T-helper 9 cell (primary cell): ENCODE measurements around the gene DAAM1.

Experiments
- DNase-seq: peaks from one replicate; pipeline ENCODE4 v3.0.0-alpha.2; 2020

The DAAM1 gene

GRCh38 chr14:59261334-59261733, 72.9 kb downstream of the DAAM1 start:
- DNase-seq: no peak

- no peak for DNase-seq
Observed at GRCh38 chr14:59262717-59263454, 74.4 kb downstream of the DAAM1 start.

- DNase-seq: no peak
Observed at GRCh38 chr14:59265808-59266207, 77.3 kb downstream of the DAAM1 start.

GRCh38 chr14:59267046-59267445, 78.6 kb downstream of the DAAM1 start:
- no peak for DNase-seq

GRCh38 chr14:59268011-59268410, 79.5 kb downstream of the DAAM1 start:
- no peak for DNase-seq

GRCh38 chr14:59268858-59269257, 80.4 kb downstream of the DAAM1 start:
- no peak for DNase-seq

GRCh38 chr14:59269466-59269865, 81.0 kb downstream of the DAAM1 start:
- no peak for DNase-seq

- DNase-seq: no peak
Observed at GRCh38 chr14:59271256-59271655, 82.8 kb downstream of the DAAM1 start.

GRCh38 chr14:59271734-59272133, 83.3 kb downstream of the DAAM1 start:
- no peak for DNase-seq

GRCh38 chr14:59272633-59273032, 84.2 kb downstream of the DAAM1 start:
- DNase-seq: no peak

GRCh38 chr14:59273737-59274136, 85.3 kb downstream of the DAAM1 start:
- DNase-seq: no peak

- no peak for DNase-seq
Observed at GRCh38 chr14:59274991-59275391, 86.5 kb downstream of the DAAM1 start.

GRCh38 chr14:59275668-59276067, 87.2 kb downstream of the DAAM1 start:
- no peak for DNase-seq

- no peak for DNase-seq
Observed at GRCh38 chr14:59276235-59276634, 87.8 kb downstream of the DAAM1 start.

- DNase-seq: no peak
Observed at GRCh38 chr14:59277659-59278058, 89.2 kb downstream of the DAAM1 start.

- no peak for DNase-seq
Observed at GRCh38 chr14:59278111-59278510, 89.6 kb downstream of the DAAM1 start.

- no peak for DNase-seq
Observed at GRCh38 chr14:59280961-59281360, 92.5 kb downstream of the DAAM1 start.

GRCh38 chr14:59281609-59282377, 93.3 kb downstream of the DAAM1 start:
- no peak for DNase-seq

- DNase-seq: no peak
Observed at GRCh38 chr14:59282378-59282765, 93.9 kb downstream of the DAAM1 start.

GRCh38 chr14:59283361-59283760, 94.9 kb downstream of the DAAM1 start:
- DNase-seq: no peak

- DNase-seq: no peak
Observed at GRCh38 chr14:59284059-59284458, 95.6 kb downstream of the DAAM1 start.

GRCh38 chr14:59292028-59292427, 103.6 kb downstream of the DAAM1 start:
- DNase-seq: no peak

- no peak for DNase-seq
Observed at GRCh38 chr14:59292921-59293534, 104.6 kb downstream of the DAAM1 start.
